GM12891 (cell line): ENCODE results near the gene ZGRF1.
A peak's percentile ranks its signal among the peaks of the same experiment; 100 is the strongest.
"Not testable (repeated sequence)": the region's sequence is repeated elsewhere in the genome, so short reads cannot be mapped to it uniquely, and the experiment has no call there.

ENCODE experiments used
- DNase-seq: peaks from one replicate; pipeline ENCODE4 v3.0.0; 2011; ENCODE audit warnings: low spot score; ENCODE audit not compliant: insufficient read length
- FAIRE-seq: peaks from 2 replicates; lab custom pipeline; 2011; peaks lifted over from hg19 to GRCh38; lab: Jason Lieb, UNC
- PAX5 ChIP-seq: IDR thresholded peaks from 2 replicates; pipeline ENCODE4 v1.6.1; 2011; ENCODE audit warnings: low read length, moderate library complexity, mild to moderate bottlenecking; ENCODE audit not compliant: insufficient read depth, severe bottlenecking
- POLR2A ChIP-seq: IDR thresholded peaks from 2 replicates; pipeline ENCODE4 v1.6.1; 2011; ENCODE audit warnings: low read depth, low read length, control low read depth
- POLR2AphosphoS5 ChIP-seq: IDR thresholded peaks from 2 replicates; pipeline ENCODE4 v1.6.1; 2011; ENCODE audit warnings: low read depth, low read length, control low read depth
- POU2F2 ChIP-seq: IDR thresholded peaks from 2 replicates; pipeline ENCODE4 v1.6.1; 2011; ENCODE audit warnings: low read depth, mild to moderate bottlenecking, control low read depth, low read length, moderate library complexity
- SPI1 ChIP-seq: IDR thresholded peaks from 2 replicates; pipeline ENCODE4 v1.6.1; 2011; ENCODE audit warnings: low read depth, low read length, control low read depth
- TAF1 ChIP-seq: IDR thresholded peaks from 2 replicates; pipeline ENCODE4 v1.6.1; 2011; ENCODE audit warnings: low read depth, low read length, control low read depth

ZGRF1 gene

DNA sequence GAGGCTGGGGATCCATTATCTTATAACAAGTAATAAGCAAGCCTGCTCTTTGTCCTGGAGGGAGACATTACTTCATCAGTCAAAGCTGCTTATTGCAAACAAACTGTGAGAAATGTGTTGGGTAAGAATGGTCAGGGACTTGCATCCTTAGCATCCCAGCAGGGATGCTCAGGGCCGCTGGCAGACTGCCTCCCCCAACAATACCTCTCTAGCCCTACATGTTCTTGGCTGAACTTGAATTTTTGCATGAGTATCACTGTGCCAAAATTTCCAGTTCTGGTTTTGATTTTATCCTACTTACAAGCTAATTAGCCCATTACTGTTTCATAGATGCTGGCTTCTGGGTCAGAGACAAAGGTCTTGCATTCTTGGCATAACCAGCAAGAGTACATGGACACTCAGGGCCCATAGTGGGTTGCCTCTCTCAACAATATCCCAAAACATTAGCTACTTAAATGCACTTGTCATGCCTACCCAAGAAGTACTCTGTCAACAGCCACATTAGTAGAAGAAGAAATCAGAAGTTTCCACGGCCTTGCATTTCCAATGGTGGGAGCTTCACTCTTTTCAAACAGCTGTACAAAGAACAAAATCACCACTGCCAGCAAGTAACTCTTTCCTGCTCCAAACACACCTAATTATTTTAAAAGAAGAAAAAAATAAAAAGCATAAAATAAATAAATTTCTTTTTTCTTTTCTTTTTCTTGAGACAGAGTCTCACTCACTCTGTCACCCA lies 78.9 kb downstream of the ZGRF1 start:
- FAIRE-seq (no peak), DNase-seq (no peak)
- TF ChIP-seq POLR2A (no peak), TAF1 (no peak), POLR2AphosphoS5 (no peak), POU2F2 (no peak), SPI1 (no peak), PAX5 (no peak)

DNA sequence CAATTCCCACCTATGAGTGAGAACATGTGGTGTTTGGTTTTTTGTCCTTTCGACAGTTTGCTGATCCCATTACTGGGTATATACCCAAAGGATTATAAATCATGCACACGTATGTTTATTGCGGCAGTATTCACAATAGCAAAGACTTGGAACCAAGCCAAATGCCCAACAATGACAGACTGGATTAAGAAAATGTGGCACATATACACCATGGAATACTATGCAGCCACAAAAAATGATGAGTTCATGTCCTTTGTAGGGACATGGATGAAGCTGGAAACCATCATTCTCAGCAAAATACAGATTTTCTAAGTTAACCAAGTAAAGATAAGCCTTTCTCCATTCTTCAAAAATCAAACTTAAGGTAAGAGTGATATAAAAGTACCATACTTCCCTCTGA lies 82.4 kb downstream of the ZGRF1 start:
- not testable (repeated sequence) for DNase-seq, FAIRE-seq

GRCh38 chr4:112552668-112553067 lies 84.0 kb downstream of the ZGRF1 start:
- DNase-seq = no peak
- TF ChIP-seq POU2F2 (no peak), POLR2A (no peak), SPI1 (no peak), TAF1 (no peak), PAX5 (no peak), POLR2AphosphoS5 (no peak)
- peak; percentile 51 for FAIRE-seq

DNA sequence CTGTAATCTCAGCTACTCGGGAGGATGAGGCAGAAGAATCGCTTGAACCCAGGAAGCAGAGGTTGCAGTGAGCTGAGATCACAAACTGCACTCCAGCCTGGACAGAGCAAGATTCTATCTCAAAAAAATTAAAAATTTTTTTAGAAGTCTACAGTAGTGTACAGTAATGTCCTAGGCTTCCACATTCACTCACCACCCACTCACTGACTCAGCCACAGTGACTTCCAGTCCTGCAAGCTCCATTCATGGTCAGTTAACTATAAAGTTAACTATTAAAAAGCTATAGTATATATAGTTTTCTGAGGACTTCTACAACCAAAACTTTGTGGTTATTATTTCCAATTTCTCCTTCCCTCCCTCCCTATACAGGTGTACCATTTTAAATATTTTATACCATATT lies 86.0 kb downstream of the ZGRF1 start:
- no peak for FAIRE-seq
- no peak for DNase-seq
- TF ChIP-seq TAF1 = no peak
- TF ChIP-seq PAX5 = no peak
- TF ChIP-seq POLR2AphosphoS5 = no peak
- TF ChIP-seq POU2F2 = no peak
- TF ChIP-seq SPI1 = no peak
- TF ChIP-seq POLR2A = no peak

- FAIRE-seq = no peak
Measured at GRCh38 chr4:112546476-112546875, 90.2 kb downstream of the ZGRF1 start.

GRCh38 chr4:112545346-112545745 lies 91.4 kb downstream of the ZGRF1 start:
- TF ChIP-seq TAF1 (no peak), POLR2AphosphoS5 (no peak), SPI1 (no peak), POLR2A (no peak), PAX5 (no peak), POU2F2 (no peak)
- DNase-seq (no peak), FAIRE-seq (no peak)

More at GRCh38 chr4:112546476-112546875, 90.2 kb downstream of the ZGRF1 start:
- no peak for TF ChIP-seq PAX5
- TF ChIP-seq POLR2A = no peak
- no peak for TF ChIP-seq POU2F2
- TF ChIP-seq SPI1 = no peak
- TF ChIP-seq TAF1 = no peak
- TF ChIP-seq POLR2AphosphoS5 = no peak
- no peak for DNase-seq

- FAIRE-seq = no peak
- TF ChIP-seq SPI1 (no peak), POU2F2 (no peak), POLR2A (no peak), TAF1 (no peak), POLR2AphosphoS5 (no peak), PAX5 (no peak)
Measured at GRCh38 chr4:112540695-112541094, 96.0 kb downstream of the ZGRF1 start.

DNA sequence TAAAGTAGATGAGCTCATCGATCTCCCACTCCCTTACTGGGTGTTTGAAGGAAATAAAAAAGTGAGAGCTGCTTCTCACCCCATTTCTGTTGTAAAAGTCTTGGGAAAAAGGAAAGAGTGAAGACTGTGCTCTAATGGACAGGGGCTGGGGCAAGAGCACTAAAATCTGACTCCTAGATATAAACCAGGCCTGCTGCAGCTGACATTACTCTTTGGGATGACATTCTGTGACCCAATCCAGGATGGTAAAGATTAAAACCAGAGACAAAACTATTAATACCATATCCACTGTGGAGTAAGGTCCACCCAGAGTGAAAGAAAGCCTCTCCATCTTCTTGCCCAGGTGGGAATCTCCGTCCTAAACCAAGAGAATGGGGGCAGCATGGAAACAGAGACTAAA lies 100.6 kb downstream of the ZGRF1 start:
- TF ChIP-seq TAF1 = no peak
- no peak for TF ChIP-seq SPI1
- no peak for TF ChIP-seq POU2F2
- TF ChIP-seq PAX5 = no peak
- TF ChIP-seq POLR2AphosphoS5 = no peak
- TF ChIP-seq POLR2A = no peak
- FAIRE-seq (no peak), DNase-seq (no peak)

More at GRCh38 chr4:112540695-112541094, 96.0 kb downstream of the ZGRF1 start:
- no peak for DNase-seq

- FAIRE-seq (no peak), DNase-seq (no peak)
- TF ChIP-seq POLR2A (no peak), POU2F2 (no peak), SPI1 (no peak), POLR2AphosphoS5 (no peak)
Measured at GRCh38 chr4:112532267-112532666, 104.4 kb downstream of the ZGRF1 start.

- TF ChIP-seq POLR2A (no peak), SPI1 (no peak), POLR2AphosphoS5 (no peak), PAX5 (no peak), TAF1 (no peak), POU2F2 (no peak)
- no peak for FAIRE-seq
- DNase-seq = no peak
Measured at GRCh38 chr4:112531146-112531545, 105.6 kb downstream of the ZGRF1 start.
